ENCODE measurements around the gene PAX3.

PAX3 gene

DNA sequence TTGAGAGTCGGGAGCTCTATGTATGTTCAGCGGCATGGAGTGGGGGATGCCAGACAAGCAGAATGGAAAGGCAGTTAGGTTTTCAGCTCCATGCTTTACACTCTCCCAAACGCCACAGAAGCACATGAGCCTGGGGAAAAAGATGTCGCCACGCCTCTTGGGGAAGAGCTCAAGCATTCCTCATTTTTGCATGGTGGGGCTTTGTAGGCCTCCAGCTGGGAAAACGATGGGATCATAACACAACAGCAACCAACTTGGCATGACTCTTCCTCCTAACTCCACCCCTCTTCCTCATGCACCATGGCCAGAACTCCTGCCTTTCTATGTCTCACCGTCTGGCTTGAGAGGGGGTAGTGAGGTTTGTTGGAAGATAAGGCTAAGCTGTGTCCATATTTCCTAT lies 102.6 kb downstream of the PAX3 start:
- H3K4me3 ChIP-seq (ENCODE audit: low read depth, low read length): no peak overlapping the region
- DNase-seq (ENCODE audit: low read depth): no peak

DNA sequence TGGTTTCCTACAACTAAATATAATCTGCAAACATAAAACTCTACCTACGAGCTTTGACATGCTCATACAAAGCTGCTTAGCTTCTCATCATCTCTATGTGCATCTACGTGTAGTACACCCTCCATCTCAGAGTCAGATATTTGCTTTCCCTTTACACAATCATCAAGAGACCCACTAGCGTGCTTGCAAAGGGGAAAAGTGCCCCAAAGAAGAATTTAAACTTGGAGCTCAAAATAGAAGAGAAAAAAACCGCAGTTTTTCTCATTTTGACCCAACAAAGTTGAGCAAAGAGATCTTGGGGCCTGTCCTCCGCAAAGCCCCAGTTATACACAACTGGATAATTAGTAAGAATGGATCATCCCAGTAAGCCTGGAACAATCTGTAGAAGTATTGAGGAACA lies 104.1 kb downstream of the PAX3 start:
- no peak overlapping the region for H3K4me3 ChIP-seq (ENCODE audit: low read depth, low read length)
- TF ChIP-seq, protein P1, sequence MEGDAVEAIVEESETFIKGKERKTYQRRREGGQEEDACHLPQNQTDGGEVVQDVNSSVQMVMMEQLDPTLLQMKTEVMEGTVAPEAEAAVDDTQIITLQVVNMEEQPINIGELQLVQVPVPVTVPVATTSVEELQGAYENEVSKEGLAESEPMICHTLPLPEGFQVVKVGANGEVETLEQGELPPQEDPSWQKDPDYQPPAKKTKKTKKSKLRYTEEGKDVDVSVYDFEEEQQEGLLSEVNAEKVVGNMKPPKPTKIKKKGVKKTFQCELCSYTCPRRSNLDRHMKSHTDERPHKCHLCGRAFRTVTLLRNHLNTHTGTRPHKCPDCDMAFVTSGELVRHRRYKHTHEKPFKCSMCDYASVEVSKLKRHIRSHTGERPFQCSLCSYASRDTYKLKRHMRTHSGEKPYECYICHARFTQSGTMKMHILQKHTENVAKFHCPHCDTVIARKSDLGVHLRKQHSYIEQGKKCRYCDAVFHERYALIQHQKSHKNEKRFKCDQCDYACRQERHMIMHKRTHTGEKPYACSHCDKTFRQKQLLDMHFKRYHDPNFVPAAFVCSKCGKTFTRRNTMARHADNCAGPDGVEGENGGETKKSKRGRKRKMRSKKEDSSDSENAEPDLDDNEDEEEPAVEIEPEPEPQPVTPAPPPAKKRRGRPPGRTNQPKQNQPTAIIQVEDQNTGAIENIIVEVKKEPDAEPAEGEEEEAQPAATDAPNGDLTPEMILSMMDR (IDR thresholded peaks at IDR 0.05; ENCODE audit: control insufficient read depth, extremely low read depth, insufficient read depth): no peak
- DNase-seq (ENCODE audit: low read depth): no peak

More for the DNA sequence above, 102.6 kb downstream of the PAX3 start:
- TF ChIP-seq, protein P1 (IDR thresholded peaks at IDR 0.05; ENCODE audit: control insufficient read depth, extremely low read depth, insufficient read depth): no peak

DNA sequence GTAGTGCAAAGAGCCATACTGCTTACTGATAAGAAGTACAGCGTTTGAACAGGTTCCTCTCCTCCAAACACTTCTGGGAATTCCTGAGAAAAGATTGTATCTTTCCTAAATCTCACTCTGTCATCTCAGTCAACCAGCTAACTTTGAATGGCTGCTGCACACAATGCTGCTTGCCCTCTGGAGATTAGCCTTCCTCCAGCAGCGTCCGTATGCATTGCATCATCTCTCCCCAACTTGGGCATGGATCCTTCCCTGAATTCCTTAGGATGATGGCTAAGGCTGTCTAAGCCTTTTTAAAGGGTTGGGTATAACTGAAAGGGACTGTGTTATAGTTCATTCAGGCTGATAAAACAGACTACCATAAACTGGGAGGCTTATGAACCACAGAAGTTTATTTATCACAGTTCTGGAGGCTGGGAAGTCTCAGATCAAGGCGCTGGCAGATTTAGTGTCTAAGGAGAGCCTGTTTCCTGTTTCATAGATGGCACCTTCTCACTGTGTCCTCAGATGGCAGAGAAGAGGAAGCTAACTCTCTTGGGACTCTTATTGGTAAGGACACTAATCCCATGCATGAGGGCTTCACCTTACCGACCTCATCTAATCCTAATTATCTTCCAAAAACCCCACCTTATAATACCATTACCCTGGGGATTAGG lies 105.3 kb downstream of the PAX3 start:
- no peak for DNase-seq (ENCODE audit: low read depth)
- TF ChIP-seq, protein P1 (IDR thresholded peaks at IDR 0.05; ENCODE audit: control insufficient read depth, extremely low read depth, insufficient read depth): no peak
- H3K4me3 ChIP-seq (ENCODE audit: low read depth, low read length): no peak overlapping the region

DNA sequence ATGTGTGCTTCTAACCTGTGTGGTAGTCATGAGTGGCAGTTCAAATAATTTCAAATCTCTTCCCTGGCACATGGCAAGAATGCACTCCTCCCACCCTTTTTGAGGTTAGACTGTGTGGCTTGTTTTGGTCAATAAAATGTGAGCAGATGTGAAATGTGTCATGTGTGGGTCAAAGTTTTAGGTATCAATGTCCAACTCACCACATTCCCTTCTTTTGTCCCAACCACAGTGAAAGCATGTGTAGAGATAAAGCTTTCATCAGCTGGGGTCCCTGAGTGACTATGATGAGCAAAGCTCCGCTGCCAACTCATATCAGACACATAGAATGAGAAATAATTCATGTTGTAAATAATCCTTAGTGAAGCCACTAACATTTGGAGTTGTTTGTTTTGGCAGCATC lies 118.2 kb downstream of the PAX3 start:
- TF ChIP-seq, protein P1 (IDR thresholded peaks at IDR 0.05; ENCODE audit: control insufficient read depth, extremely low read depth, insufficient read depth): no peak
- no peak for DNase-seq (ENCODE audit: low read depth)
- no peak overlapping the region for H3K4me3 ChIP-seq (ENCODE audit: low read depth, low read length)

DNA sequence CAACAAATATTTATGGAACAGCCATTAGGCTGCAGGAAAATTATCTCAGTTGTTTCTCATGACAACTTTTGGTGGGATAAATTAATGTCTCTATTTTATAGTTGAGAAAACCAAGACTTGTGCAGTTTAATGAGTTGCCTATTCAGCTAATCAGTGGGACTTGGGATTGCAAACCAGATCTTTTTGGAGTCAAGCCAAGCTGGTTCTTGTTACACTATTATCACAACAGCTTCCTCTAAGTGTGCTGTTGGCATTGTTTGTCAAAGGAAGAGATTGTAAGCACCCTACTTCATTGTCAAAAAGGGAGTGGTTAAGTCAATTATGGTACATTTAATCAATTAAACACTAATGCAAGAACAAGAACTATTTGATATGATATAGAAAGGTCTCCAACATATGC lies 119.2 kb downstream of the PAX3 start:
- TF ChIP-seq, protein P1 (IDR thresholded peaks at IDR 0.05; ENCODE audit: control insufficient read depth, extremely low read depth, insufficient read depth): no peak
- no peak for DNase-seq (ENCODE audit: low read depth)
- H3K4me3 ChIP-seq (ENCODE audit: low read depth, low read length): no peak overlapping the region

DNA sequence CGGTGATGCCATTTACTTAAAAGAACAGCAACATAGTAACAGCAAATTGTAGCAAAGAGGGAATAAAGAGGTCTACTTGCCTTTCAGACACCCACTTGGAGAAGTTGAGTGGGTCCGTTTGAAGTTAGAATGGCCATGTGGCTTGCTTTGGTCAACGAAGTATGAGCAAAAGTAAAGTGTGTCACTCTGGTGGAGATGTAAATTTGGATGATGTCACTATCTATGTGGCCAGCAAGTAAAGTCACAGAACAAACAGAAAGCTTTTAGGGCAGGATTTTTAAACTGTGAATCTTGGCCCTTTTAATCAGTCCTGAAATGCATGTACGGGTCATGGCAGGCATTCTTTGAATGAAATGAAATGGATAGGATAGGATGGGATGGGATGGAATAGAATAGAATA lies 120.3 kb downstream of the PAX3 start:
- DNase-seq (ENCODE audit: low read depth): no peak
- TF ChIP-seq, protein P1 (IDR thresholded peaks at IDR 0.05; ENCODE audit: control insufficient read depth, extremely low read depth, insufficient read depth): no peak
- no peak overlapping the region for H3K4me3 ChIP-seq (ENCODE audit: low read depth, low read length)

DNA sequence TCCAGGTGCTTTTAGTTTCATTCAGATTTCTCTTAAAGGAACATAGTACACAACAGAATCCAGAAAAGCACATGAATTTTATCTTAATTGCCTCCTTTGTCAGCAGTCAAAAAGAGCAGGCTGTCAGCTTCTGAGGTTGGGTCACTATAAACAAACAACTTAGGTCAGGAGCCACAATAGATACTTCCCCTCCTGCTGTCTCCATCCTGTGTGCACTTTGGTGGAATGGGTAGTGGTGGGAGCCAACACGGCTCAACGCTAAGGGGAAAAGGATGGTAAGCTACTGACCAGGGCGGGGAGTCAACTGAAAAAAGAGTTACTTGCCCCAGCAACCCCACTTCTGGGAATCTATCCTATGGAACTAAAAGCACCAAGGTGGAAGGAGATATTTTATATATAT lies 121.9 kb downstream of the PAX3 start:
- H3K4me3 ChIP-seq (ENCODE audit: low read depth, low read length): no peak overlapping the region
- DNase-seq (ENCODE audit: low read depth): no peak
- TF ChIP-seq, protein P1 (IDR thresholded peaks at IDR 0.05; ENCODE audit: control insufficient read depth, extremely low read depth, insufficient read depth): no peak
